NCI-H1436 treated with DMSO at 0.1 percent for 48 hours (cell line): ENCODE results near the gene MACROH2A1.

Experiments used
- DNase-seq: peaks from one replicate; lab custom pipeline; 2025; lab: John Stamatoyannopoulos, UW

MACROH2A1 gene

DNA sequence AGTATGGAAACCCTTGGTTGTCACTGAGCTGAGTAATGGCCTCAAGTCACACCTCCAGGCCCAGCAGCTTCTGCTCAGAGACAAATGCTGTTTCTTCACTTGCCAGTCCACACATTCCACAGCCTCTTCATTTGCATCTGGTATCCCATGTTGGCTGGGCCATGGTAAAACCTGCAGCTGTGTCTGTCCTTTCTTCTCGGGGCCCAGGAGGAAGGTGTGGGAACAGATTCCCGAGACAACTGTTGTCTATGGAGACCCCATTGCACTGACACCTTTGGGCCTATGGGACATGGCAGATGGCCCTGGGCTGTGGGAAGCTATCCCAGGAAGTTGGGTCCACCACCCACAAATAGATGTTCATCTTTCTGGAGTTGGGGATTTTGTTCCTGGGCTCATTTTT is 85.1 kb downstream of the MACROH2A1 start:
- DNase-seq, result no peak

DNA sequence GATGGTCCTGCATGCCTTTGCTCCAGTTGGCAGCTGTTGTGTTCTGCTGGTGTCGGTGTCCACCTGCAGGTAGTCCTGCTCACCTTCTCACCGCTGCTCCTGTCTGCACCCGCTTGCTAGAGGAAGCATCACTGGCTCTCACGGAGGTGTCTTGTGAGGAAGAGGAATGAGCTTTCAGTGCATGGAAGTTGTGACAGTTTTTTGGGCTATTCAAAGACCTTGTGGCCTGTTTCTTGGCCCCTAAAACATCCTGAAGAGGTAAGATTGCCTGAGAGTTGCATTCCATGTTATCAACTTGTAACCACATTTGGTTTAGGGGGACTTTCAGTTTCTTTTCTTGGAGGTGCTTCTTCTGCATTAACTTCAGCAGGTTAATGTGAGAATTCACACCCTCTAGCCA is 85.6 kb downstream of the MACROH2A1 start:
- no peak for DNase-seq

DNA sequence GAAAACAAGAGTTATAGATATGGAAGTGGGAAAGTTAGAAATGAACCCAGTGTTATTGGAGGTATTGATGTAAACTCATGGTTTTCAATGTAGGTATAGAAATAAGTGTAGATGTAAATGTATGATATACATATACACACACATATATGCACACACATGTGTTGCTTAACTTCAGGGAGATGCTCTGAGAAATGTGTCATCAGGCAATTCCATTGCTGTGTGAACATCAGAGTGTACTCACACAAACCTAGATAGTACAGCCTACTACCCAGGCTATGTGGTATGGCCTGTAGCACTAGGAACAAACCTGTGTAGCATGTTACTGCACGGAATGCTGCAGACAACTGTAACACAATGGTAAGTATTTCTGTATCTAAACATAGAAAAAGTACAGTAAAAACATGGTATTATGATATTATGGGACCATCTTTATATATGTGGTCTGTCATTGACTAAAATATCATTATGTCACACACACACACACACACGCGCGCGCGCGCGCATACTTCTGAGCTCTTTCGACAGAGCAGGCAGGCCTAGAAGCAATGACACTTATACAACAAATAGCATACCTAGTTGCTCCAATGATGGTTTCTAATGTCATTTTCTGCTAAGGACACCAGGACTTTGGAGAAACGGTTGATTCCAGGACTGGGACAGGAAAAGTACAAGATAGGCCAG is 86.6 kb downstream of the MACROH2A1 start:
- no peak for DNase-seq

DNA sequence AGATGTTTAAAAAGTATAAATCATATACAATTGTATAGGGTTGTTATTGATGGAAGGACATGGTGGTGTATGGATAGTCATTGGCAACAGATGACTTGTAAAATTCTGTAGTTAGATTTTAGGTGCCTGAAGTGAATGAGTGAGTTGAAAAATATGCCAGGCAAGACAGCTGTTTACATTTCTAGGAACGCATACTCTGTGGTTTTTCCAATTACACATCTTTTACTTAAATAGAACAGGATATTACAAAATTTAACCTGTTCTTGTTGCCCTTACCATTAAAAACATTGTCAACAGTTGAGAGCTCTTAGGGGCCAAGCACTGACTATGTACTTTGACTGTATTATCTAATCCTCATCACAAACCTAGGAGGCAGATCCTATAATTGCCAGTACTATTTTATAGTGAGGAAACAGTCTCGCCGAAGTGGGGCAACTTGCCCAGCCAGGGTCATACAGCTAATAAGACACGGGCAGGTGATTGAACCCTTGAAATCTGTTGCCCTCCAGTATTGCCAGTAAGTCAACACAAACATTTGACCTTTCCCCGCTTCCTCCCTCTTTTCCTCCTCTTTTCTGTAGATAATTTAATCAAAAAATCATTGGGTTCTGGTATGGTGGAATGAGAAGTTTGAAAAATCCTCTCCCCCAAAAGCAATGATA is 88.6 kb downstream of the MACROH2A1 start:
- no peak for DNase-seq

DNA sequence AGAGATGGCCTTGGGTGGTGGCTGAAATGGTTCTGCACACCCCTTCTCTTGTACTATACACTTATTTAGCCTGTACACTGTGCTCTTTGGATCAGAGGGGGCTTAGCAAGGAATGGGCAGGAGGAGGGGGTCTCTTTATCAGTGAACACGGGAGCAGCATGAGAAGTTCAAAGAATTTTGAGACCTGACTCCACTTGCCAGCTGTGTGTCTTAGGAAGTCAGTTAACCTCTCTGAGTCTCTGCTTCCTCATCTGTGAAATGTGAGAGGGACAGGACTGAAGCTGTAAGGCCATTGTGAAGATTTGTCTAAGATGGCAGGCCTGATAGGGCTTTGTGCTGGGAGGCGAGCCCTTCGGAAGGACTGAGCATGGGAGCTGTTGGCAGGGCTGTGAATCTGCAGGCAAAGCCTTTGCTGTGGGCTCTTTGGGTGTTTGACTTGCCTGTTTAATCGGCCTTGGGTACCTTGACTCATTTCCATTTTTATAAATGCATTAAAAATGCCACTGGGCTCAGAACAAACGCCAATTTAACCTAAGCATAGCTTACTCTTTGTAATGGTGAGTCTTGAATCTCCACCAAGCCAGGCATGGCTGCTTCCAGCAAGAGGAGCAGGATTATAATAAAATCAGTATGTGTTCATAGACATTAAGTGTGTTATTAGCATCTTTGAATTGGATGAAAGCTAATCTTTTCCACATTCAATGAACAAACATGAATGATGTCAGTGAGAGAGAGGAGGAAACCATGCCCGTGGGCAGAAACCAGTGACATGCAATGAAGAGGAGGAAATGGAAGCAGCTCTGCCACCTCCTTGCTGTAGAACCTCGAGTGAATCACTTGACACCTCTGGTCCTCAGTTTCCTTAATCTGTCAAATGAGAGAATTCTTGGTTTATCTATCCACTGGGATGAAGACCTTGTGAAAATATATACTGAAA is 89.4 kb downstream of the MACROH2A1 start:
- DNase-seq, result no peak

DNA sequence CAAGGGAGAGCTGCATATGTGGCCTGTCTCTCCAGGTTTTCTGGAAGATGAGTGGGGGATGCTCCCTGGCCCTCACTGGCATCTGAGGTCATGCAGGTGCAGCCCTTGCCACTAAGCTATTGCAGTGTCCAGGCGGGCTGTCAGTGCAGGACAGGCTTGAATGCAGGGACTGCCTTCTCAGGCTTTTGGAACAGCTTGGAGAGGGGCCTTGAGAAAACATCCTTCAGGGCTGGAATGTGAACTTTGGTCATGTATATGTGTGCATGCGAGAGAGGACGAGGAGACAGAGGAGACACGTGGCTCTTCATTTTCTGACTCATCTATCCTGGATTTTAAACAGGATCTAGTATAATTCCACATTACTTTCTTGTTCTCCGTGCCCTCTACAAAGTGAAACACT is 90.3 kb downstream of the MACROH2A1 start:
- DNase-seq, result no peak

DNA sequence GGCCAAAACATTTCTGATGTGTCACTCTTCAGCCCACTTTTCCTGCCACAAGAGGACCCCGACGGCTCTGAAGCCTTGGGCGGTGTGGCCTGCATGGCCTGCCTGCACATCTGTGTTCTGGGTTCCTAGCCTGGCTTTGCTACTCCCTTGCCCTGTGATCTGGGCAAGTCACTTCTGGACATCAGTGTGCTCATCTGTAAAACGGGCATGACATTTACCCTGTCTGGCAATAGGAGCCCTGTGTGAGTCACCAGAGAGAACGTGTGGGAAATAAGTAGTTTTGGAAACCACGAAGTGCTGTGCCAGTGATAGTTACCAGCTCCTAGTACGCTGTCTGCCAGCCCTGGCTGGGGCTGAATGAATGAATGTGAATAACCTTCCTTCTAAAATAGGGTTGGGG is 90.8 kb downstream of the MACROH2A1 start:
- DNase-seq, result no peak

DNA sequence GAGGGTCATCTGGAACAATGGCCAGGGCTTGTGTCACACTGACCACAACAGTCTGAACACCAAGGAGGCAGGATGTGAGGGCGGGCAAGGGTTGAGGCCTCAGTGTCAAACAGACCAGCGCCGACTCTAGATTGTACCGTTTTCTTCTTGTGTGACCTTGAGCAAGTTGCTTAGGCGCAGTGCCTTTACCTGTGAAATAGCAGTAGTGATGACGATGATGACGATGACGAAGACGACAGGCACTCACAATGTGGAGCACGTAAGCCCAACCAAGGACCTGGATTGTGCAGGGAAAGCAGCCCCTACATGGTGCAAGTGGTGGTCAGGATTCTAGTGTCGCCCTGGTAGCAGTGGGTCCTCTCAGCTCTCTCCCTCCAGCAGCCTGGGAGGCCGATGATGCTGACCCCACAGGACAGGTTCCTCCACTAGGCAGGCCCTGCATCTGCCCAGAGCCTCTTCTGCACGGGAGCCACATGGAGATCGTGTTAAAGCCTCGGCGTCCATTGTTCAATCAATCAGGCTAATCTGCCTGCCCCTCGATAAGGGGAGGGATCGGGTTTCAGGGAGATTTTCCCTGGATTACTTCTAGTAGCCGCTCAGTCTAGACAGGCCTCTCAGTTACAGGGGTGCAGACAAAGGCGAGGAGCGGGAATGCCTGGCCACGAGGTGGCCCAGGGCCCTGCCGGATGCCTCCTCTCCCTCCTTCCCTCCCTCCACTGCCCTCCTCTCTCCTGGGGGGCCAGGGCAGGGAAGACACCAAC is 91.7 kb downstream of the MACROH2A1 start:
- DNase-seq, result no peak

DNA sequence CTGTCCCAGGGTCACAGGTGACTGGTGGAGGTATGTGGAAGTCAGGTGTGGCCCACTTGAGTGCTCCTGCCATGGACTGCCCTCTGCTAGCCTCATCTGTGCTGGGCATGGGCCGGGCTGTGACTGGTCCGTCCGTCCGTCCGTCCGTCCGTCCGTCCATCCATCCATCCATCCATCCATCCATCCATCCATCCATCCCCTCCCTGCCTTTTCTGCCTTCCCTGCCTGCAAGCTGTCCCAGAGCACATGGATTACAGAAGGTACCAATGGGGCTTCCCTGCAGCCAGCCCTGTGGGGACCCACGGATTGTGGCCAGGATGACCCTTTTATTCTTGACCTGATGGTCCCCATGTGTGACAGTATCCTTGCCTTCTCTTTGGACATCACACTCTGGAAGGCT is 92.5 kb downstream of the MACROH2A1 start:
- no peak for DNase-seq

DNA sequence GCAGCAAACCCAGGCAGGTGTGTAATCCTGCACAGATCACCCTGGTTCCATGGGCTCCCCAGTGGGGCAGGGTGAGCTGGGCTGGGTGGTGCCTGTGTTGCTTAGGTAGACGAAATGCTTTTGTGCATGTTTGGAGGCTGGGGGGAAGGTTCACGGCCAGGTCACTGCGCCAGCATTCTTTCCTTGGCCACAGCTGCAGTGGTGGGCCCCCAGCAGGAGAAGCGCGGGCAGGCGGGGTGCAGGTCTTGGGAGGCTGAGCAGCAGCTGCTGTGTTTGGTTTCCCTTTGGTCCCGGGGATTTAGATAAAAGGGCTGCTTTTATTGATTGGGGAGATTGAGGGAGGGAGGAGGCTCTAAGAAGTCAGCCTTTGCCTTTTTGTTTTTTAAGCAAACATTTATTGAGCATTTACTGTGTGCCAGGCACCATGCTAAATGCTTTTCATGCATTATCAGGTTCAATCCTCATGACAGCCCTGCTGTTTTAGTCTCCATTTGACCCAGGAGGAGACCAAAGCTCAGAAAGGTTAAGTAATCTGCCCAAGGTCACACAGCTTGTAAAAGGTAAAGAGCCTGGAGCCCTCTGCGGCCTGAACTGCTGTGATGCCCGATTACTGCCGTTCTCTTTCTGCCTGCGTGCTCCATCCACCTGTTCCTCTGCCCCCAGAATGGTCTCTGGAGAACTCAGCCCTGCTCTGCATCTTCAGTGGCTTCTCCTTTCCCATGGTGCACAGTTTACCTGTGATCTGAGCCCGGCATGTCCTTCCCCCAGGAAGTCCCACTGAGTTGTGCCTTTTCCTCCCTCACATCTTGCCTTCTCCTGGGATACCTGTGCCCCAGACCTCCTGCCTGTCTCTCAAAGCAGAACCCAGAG is 94.4 kb downstream of the MACROH2A1 start:
- DNase-seq, result no peak

DNA sequence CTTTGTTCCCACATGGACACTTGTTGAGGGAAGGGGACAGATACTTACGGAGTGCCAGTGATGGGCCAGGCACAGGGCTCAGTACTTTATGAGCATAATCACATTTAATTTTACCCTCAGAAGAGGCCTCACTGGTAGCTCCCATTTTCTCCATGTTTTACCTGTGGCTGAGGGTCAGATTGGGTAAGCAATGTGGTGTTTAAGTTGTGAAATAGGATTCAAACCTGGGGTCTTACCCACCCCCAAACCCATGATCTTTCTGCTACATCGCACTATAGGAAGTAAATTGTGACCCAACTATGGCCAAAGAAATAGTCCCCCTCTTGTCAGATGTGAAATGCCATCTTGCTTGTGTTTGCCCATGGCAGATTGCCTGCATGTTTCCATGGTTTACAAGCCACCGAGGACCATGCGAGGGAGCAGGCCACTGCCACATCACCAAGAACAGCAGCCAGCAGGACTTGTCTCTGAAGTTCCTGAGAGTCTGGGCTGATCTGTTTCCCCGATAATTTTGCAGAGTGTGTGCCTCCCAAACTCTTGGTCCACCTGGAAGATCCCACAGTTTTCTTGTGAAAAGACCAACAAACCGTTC is 95.4 kb downstream of the MACROH2A1 start:
- no peak for DNase-seq

DNA sequence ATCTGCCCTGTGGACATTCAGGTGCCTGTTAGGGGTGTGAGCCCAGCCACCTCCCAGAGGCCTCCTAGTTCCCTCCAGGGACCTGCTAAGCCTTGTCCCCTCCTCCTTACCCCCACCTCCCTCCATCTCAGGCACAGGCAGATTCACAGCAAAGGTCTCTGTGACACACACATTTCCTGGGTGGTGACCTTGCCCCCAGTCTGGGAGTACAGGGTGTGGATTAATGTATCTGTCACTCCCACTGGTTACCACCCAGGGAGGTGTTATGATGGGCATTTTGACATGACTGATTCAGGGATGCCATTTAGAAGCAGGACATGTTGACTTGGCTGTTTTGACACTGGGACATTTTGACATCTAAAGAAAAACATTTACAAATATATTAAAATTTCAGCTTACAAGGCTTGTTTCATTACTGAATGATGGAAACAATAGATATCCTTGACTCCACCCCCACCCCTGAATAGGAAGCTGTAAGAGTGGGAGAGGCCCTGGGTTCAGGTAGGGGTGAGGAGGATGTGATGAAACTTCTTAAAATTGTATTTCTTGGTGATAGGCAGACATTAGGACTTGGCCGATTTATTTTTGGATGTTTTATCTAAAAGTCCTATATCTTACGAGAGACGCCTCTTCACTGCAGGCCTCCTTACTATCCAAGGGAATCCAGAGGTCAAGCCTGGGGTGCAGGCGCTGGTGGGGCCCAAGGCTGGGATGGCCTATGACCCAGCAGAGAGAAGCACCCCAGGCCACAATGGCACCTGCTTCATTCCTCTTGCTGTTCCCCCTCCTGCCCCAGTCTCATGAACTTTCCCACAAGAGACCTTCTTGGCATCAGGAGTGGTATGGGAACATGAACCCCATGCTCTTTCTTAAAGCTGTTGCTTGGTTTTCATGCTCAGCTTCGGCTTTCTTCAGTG is 101.9 kb downstream of the MACROH2A1 start:
- no peak for DNase-seq

DNA sequence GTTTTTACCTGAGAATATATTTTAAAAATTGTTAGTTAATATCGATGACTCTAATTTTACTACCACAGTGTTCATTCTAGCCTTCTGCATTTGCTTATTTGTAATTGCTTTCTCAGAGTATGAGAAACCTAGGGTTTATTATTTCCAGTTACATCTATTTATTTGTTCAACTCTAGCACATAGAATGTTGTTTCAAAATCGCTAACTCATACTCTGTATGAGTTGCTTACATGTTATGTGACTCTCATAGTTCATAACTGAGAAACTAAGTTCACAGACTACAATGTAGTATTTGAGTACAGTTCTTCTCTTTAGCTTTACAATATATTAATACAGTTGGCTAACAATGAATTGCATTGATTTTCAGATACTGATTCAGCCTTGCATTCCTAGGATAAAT is 103.2 kb downstream of the MACROH2A1 start:
- DNase-seq, result no peak

DNA sequence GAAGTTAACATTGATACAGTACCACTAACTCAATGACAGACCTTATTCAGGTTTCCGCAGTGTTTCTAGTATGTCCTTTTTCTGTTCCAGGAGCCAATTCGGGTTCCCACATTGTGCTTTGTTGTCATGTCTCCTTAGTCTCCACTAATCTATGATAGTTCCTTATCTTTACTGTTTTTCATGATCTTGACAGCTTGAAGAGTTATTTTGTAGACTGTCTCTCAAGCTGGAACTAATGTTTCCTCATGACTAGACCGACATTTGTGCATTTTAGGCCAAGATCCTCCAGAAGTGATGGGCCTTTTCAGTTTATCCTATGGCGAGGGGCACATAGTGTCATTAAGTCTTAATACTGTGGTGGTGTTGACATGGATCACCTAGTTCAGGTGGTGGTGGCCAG is 104.2 kb downstream of the MACROH2A1 start:
- DNase-seq, result no peak

DNA sequence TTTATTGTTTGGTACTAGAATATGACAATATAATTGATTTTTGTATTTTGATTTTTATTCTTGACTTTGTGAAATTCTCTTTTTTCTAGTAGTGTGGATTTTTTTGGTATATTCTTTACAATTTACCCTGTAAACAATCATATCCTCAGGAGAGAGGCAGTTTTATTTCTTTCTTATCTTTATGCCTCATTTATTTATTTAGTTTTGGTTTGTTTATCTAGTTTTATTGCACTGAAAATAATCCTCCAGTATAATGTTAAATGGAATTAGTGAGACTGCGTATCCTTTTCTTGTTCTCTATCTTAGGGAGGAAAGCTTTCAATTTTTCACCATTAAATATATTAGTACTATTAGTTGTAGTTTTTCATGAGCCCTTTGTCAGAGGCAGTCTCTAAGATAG is 109.4 kb downstream of the MACROH2A1 start:
- no peak for DNase-seq

DNA sequence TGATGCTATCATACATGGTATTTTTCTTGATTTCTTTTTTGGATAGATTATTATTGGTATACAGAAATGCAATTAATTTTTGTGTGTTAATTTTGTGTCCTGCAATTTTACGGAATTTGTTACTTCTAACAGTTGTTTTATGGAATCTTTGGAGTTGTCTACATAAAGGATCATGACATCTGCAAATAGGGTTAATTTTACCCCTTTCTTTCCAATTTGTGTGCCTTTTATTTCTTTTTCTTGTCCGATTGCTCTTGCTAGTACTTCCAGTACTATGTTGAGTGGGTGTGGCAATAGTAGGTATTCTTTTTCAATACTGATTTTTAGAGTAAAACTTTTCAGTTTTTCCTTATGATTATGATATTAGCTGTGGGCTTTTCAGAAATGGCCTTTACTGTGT is 111.5 kb downstream of the MACROH2A1 start:
- no peak for DNase-seq
